A673 (cell line): ENCODE measurements around the gene GRIN3B.

Source experiments
- CTCF ChIP-seq: fragments of 300-800, 200-600 bp; sonication (generic); conservative IDR thresholded peaks from 2 replicates; pipeline ENCODE4 v1.5.1; 2017; ENCODE audit warnings: low read depth, mild to moderate bottlenecking, antibody characterized with exemption, low read length, moderate library complexity, mixed read lengths
- EZH2 ChIP-seq: fragments of 200-600 bp; sonication (generic); IDR thresholded peaks from 2 replicates; pipeline ENCODE4 v1.6.1; 2017; ENCODE audit warnings: borderline replicate concordance, low read depth, mild to moderate bottlenecking, mixed read lengths, antibody characterized with exemption, low read length; ENCODE audit not compliant: poor library complexity, severe bottlenecking

GRCh38 chr19:977058-977464 lies 23.2 kb upstream of the GRIN3B start:
- TF ChIP-seq CTCF (no peak), EZH2 (no peak)
